Testis (tissue), 2 donors: Measurements from ENCODE around the gene DUSP2.

ENCODE experiments used
- CTCF ChIP-seq, 3 experiments: fragments of 450-650 bp in 2 of 3; fragments of 200-600 bp in 1 of 3; sonication (generic) in 1 of 3; IDR thresholded peaks; one replicate each; pipeline ENCODE4 v1.5.1; 2016 to 2019; ENCODE audit warnings: antibody characterized with exemption in 3 of 3, mild to moderate bottlenecking in 2 of 3, moderate library complexity in 1 of 3
- POLR2A ChIP-seq: fragments of 450-650 bp; IDR thresholded peaks from one replicate; pipeline ENCODE4 v1.6.1; 2017; ENCODE audit warnings: antibody characterized with exemption, mild to moderate bottlenecking, moderate library complexity

- no peak for TF ChIP-seq CTCF (IDR thresholded peaks at IDR 0.05)
- no peak for TF ChIP-seq POLR2A
These were observed 13.2 kb downstream of the DUSP2 start for GRCh38 chr2:96131813-96132745.
